GM12878 (cell line): ENCODE data around the gene HTATIP2. TPM values are rescaled to one million over a fixed set of nuclear protein-coding genes. Genes with fewer than 3 reads are reported as not detected.

ENCODE experiments used
- CHD1 ChIP-seq: IDR thresholded peaks from 2 replicates; pipeline ENCODE4 v1.6.1; 2012; ENCODE audit warnings: low read depth, low read length, improper control_type of control experiment
- CHD4 ChIP-seq: fragments of 200-600 bp; sonication (generic); IDR thresholded peaks from 2 replicates; pipeline ENCODE4 v1.6.1; 2016; ENCODE audit warnings: mild to moderate bottlenecking
- EGR1 ChIP-seq, 2 experiments: IDR thresholded peaks; 1 replicate in 1 of 2; 2 replicates in 1 of 2; pipeline ENCODE4 v1.6.1; 2011 to 2012; ENCODE audit warnings: low read depth in 2 of 2, low read length in 2 of 2, borderline replicate concordance in 1 of 2, mild to moderate bottlenecking in 1 of 2, moderate library complexity in 1 of 2
- GABPA ChIP-seq: IDR thresholded peaks from 2 replicates; pipeline ENCODE4 v1.6.1; 2014; ENCODE audit warnings: antibody characterized with exemption, low read depth, mild to moderate bottlenecking, inconsistent platforms
- HDAC2 ChIP-seq: fragments of 200-600 bp; sonication (generic); IDR thresholded peaks from 2 replicates; pipeline ENCODE4 v1.6.1; 2017
- HDGF ChIP-seq: fragments of 450-650 bp; IDR thresholded peaks from 2 replicates; pipeline ENCODE4 v1.6.1; 2016; ENCODE audit warnings: antibody characterized with exemption
- IKZF1 ChIP-seq: fragments of 450-650 bp; conservative IDR thresholded peaks from 2 replicates; pipeline ENCODE4 v1.6.1; 2017; ENCODE audit warnings: antibody characterized with exemption, mild to moderate bottlenecking
- IKZF2 ChIP-seq, 2 experiments: fragments of 450-650 bp; IDR thresholded peaks; 2 replicates each; pipeline ENCODE4 v1.6.1; 2017; ENCODE audit warnings: mild to moderate bottlenecking in 2 of 2, moderate library complexity in 2 of 2
- JUNB ChIP-seq: IDR thresholded peaks from 2 replicates; pipeline ENCODE4 v1.6.1; 2016; ENCODE audit warnings: antibody characterized with exemption, mild to moderate bottlenecking
- MEF2B ChIP-seq: fragments of 450-650 bp; IDR thresholded peaks from 2 replicates; pipeline ENCODE4 v1.6.1; 2018; ENCODE audit warnings: mild to moderate bottlenecking, moderate library complexity; ENCODE audit not compliant: partially characterized antibody, poor library complexity, severe bottlenecking
- MYB ChIP-seq: fragments of 150-350 bp; IDR thresholded peaks from 2 replicates; pipeline ENCODE4 v1.6.1; 2014; ENCODE audit warnings: mild to moderate bottlenecking, low read depth, low read length, borderline replicate concordance
- NFIC ChIP-seq: IDR thresholded peaks from 2 replicates; pipeline ENCODE4 v1.6.1; 2012; ENCODE audit warnings: low read depth, mild to moderate bottlenecking, inconsistent platforms, low read length, moderate library complexity
- NR2F1 ChIP-seq: fragments of 450-650 bp; conservative IDR thresholded peaks from 2 replicates; pipeline ENCODE4 v1.6.1; 2017; ENCODE audit warnings: mild to moderate bottlenecking
- RUNX3 ChIP-seq: IDR thresholded peaks from 2 replicates; pipeline ENCODE4 v1.6.1; 2012; ENCODE audit warnings: low read length, inconsistent platforms
- SUPT20H ChIP-seq: IDR thresholded peaks from 2 replicates; pipeline ENCODE4 v1.6.1; 2011; ENCODE audit warnings: low read depth, mild to moderate bottlenecking, low read length, moderate library complexity, borderline replicate concordance; ENCODE audit not compliant: control insufficient read depth
- YBX1 ChIP-seq: fragments of 450-650 bp; IDR thresholded peaks from 2 replicates; pipeline ENCODE4 v1.6.1; 2016; ENCODE audit warnings: antibody characterized with exemption
- ZNF24 ChIP-seq: fragments of 450-650 bp; IDR thresholded peaks from 2 replicates; pipeline ENCODE4 v1.6.1; 2017; ENCODE audit warnings: antibody characterized with exemption, mild to moderate bottlenecking
- ZNF274 ChIP-seq: IDR thresholded peaks from one replicate; pipeline ENCODE4 v1.8.0; 2011; ENCODE audit not compliant: insufficient read length, insufficient read depth
- polyA plus RNA-seq, 11 experiments: library from polyadenylated mRNA; depleted of rRNA in 4 of 11; unstranded in 6 of 11; stranded (reverse) in 5 of 11; fragments of >200 nt; fragmentation: Nextera tagmentation in 4 of 11; fragmentation: Illumina TruSeq in 1 of 11; extraction: Ambion mirVana in 4 of 11; extraction: Trizol in 1 of 11; gene quantifications; 1 replicate in 1 of 11; 2 replicates in 10 of 11; pipeline versions ENCODE4 v1.2.1 to v1.2.3, GENCODE V29; 2011 to 2016; ENCODE audit warnings: inconsistent platforms in 2 of 11, missing spikeins in 2 of 11, low read depth in 1 of 11
- total RNA-seq, 4 experiments: library from RNA; depleted of rRNA in 3 of 4; stranded (reverse); fragments of >200 nt in 3 of 4; fragmentation: Illumina TruSeq in 1 of 4; extraction: Trizol in 1 of 4; gene quantifications; 2 replicates each; pipeline versions ENCODE4 v1.2.1 to v1.2.3, GENCODE V29; 2013 to 2021
- TF ChIP-seq, protein P1 (sequence below): fragments of 450-650 bp; IDR thresholded peaks from 2 replicates; pipeline ENCODE4 v1.6.1; 2018; ENCODE audit warnings: mild to moderate bottlenecking, low read depth, moderate library complexity; ENCODE audit not compliant: partially characterized antibody
- TF ChIP-seq, protein P2 (sequence below): fragments of 450-650 bp; IDR thresholded peaks from 2 replicates; pipeline ENCODE4 v1.6.1; 2016; ENCODE audit warnings: mild to moderate bottlenecking
- TF ChIP-seq, protein P3 (sequence below): IDR thresholded peaks from 2 replicates; pipeline ENCODE4 v1.6.1; 2012; ENCODE audit warnings: low read depth, low read length, improper control_type of control experiment
- TF ChIP-seq, protein P4 (sequence below): fragments of 450-650 bp; conservative IDR thresholded peaks from 2 replicates; pipeline ENCODE4 v1.6.1; 2017; ENCODE audit warnings: mild to moderate bottlenecking, moderate library complexity
- TF ChIP-seq, protein P5 (sequence below): IDR thresholded peaks from 2 replicates; pipeline ENCODE4 v1.6.1; 2011; ENCODE audit warnings: low read depth, low read length, improper control_type of control experiment, borderline replicate concordance

HTATIP2 gene
- total and polyA plus RNA-seq, 10 of the 15 experiments (the other 5 are each of a cell fraction or from before 2014, with no cell fraction given), result 25.4 to 58.5 (median 42.2) TPM

DNA sequence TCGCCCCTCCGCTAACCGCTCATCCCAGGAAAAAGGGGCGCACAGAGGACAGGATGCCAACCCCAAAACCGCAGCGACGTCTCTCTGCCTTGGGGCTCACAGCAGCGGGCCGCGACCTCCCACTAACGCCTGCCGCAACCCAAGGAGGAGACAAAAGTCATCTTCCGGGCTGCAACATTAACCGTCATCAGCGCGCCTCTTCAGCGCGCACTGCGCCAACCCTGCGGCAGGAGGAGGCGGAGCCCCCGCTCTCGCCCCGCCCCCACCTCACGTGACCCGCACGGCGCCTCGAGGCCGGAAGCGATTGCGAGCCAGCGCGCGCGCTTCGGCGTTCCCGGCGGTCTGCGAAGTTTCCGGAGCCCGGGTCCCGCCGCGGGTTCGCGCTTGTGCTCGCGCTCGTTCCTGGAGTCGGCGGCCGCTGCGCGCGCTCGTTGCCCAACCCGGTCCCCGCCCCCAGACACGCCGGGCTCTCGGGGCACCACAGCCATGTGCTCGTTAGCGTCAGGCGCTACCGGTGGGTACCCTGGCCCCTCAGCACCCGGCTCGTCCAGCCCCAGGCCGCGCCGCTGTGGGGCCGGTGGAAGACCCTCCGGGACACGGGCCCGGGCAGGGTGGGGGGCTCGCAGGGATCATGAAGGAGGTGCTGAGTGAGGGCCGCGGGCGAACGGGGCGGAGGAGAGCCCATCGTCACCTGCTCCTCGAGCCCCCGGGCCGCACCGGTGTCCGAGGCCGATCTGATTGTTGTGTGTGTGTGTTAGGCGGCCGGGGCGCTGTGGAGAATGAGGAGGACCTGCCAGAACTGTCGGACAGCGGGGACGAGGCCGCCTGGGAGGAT, 24.0 kb downstream of the HTATIP2 start, which contains the start of gene PRMT3 (continued):
- TF ChIP-seq GABPA, result no peak
- 0 out of 2 replicates have a peak, but pooled peaks have one; percentile 41 for TF ChIP-seq NR2F1
- TF ChIP-seq ZNF274, result no peak
- TF ChIP-seq, protein P1, sequence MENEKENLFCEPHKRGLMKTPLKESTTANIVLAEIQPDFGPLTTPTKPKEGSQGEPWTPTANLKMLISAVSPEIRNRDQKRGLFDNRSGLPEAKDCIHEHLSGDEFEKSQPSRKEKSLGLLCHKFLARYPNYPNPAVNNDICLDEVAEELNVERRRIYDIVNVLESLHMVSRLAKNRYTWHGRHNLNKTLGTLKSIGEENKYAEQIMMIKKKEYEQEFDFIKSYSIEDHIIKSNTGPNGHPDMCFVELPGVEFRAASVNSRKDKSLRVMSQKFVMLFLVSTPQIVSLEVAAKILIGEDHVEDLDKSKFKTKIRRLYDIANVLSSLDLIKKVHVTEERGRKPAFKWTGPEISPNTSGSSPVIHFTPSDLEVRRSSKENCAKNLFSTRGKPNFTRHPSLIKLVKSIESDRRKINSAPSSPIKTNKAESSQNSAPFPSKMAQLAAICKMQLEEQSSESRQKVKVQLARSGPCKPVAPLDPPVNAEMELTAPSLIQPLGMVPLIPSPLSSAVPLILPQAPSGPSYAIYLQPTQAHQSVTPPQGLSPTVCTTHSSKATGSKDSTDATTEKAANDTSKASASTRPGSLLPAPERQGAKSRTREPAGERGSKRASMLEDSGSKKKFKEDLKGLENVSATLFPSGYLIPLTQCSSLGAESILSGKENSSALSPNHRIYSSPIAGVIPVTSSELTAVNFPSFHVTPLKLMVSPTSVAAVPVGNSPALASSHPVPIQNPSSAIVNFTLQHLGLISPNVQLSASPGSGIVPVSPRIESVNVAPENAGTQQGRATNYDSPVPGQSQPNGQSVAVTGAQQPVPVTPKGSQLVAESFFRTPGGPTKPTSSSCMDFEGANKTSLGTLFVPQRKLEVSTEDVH, result peak; percentile 86
- peak in 1 of 2 experiments; percentile 57; a peak in 1 of 3 replicates for TF ChIP-seq EGR1 (IDR thresholded peaks at IDR 0.05; ENCODE audit: borderline replicate concordance in 1 of 2, low read depth in 2 of 2, low read length in 2 of 2)
- TF ChIP-seq RUNX3, result peak; percentile 83
- TF ChIP-seq JUNB, result no peak
- TF ChIP-seq, protein P2, sequence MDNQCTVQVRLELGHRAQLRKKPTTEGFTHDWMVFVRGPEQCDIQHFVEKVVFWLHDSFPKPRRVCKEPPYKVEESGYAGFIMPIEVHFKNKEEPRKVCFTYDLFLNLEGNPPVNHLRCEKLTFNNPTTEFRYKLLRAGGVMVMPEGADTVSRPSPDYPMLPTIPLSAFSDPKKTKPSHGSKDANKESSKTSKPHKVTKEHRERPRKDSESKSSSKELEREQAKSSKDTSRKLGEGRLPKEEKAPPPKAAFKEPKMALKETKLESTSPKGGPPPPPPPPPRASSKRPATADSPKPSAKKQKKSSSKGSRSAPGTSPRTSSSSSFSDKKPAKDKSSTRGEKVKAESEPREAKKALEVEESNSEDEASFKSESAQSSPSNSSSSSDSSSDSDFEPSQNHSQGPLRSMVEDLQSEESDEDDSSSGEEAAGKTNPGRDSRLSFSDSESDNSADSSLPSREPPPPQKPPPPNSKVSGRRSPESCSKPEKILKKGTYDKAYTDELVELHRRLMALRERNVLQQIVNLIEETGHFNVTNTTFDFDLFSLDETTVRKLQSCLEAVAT, result peak; percentile 62
- TF ChIP-seq, protein P3, sequence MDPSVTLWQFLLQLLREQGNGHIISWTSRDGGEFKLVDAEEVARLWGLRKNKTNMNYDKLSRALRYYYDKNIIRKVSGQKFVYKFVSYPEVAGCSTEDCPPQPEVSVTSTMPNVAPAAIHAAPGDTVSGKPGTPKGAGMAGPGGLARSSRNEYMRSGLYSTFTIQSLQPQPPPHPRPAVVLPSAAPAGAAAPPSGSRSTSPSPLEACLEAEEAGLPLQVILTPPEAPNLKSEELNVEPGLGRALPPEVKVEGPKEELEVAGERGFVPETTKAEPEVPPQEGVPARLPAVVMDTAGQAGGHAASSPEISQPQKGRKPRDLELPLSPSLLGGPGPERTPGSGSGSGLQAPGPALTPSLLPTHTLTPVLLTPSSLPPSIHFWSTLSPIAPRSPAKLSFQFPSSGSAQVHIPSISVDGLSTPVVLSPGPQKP, result peak; percentile 59; the same call in 1 of the 2 replicates
- TF ChIP-seq CHD4, result no peak
- TF ChIP-seq IKZF2 (IDR thresholded peaks at IDR 0.05), result peak; percentile 84 to 87
- TF ChIP-seq SUPT20H, result no peak
- no peak for TF ChIP-seq YBX1
- TF ChIP-seq MEF2B, result no peak
- TF ChIP-seq, protein P4, sequence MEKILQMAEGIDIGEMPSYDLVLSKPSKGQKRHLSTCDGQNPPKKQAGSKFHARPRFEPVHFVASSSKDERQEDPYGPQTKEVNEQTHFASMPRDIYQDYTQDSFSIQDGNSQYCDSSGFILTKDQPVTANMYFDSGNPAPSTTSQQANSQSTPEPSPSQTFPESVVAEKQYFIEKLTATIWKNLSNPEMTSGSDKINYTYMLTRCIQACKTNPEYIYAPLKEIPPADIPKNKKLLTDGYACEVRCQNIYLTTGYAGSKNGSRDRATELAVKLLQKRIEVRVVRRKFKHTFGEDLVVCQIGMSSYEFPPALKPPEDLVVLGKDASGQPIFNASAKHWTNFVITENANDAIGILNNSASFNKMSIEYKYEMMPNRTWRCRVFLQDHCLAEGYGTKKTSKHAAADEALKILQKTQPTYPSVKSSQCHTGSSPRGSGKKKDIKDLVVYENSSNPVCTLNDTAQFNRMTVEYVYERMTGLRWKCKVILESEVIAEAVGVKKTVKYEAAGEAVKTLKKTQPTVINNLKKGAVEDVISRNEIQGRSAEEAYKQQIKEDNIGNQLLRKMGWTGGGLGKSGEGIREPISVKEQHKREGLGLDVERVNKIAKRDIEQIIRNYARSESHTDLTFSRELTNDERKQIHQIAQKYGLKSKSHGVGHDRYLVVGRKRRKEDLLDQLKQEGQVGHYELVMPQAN, result peak; percentile 85
- TF ChIP-seq, protein P5, sequence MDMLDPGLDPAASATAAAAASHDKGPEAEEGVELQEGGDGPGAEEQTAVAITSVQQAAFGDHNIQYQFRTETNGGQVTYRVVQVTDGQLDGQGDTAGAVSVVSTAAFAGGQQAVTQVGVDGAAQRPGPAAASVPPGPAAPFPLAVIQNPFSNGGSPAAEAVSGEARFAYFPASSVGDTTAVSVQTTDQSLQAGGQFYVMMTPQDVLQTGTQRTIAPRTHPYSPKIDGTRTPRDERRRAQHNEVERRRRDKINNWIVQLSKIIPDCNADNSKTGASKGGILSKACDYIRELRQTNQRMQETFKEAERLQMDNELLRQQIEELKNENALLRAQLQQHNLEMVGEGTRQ, result peak; percentile 91
- TF ChIP-seq CHD1, result no peak
- TF ChIP-seq HDGF, result peak; percentile 75
- TF ChIP-seq NFIC, result no peak
- TF ChIP-seq IKZF1, result peak; percentile 94
- 0 out of 2 replicates have a peak, but pooled peaks have one; percentile 30 for TF ChIP-seq MYB
- no peak for TF ChIP-seq HDAC2
- TF ChIP-seq ZNF24, result no peak
